Thyroid gland (tissue), 4 donors: ENCODE data around the gene PTPRH.

Experiments
- CTCF ChIP-seq, 6 experiments: fragments of 200-600 bp in 3 of 6; fragments of 450-650 bp in 3 of 6; sonication (generic) in 3 of 6; IDR thresholded peaks; one replicate each; pipeline ENCODE4 v1.5.1; 2016 to 2019; ENCODE audit warnings: antibody characterized with exemption in 6 of 6, mild to moderate bottlenecking in 2 of 6, inconsistent platforms in 1 of 6, moderate library complexity in 1 of 6
- POLR2A ChIP-seq, 2 donors: fragments of 450-650 bp; IDR thresholded peaks; one replicate each; pipeline ENCODE4 v1.6.1; 2017; ENCODE audit warnings: antibody characterized with exemption in 2 of 2, mild to moderate bottlenecking in 2 of 2, moderate library complexity in 1 of 2

GRCh38 chr19:55226788-55227187 is 17.5 kb upstream of the PTPRH start:
- no peak for TF ChIP-seq CTCF (IDR thresholded peaks at IDR 0.05)
- TF ChIP-seq POLR2A (IDR thresholded peaks at IDR 0.05): no peak
